Glutamatergic neuron (in vitro differentiated cells): ENCODE measurements around the gene NRG3. TPM values are rescaled to one million over a fixed set of nuclear protein-coding genes. Genes with fewer than 3 reads are reported as not detected.

Source experiments
- DNase-seq: peaks from one replicate; pipeline ENCODE4 v3.0.0; 2022
- H3K27ac Mint-ChIP-seq: one replicate; pipeline ENCODE4 v1.8.0; 2020; ENCODE audit warnings: mild to moderate bottlenecking, mixed read lengths, inconsistent platforms; ENCODE audit not compliant: unreplicated experiment
- H3K27me3 Mint-ChIP-seq: one replicate; pipeline ENCODE4 v1.8.0; 2020; ENCODE audit warnings: mild to moderate bottlenecking, moderate library complexity, mixed read lengths, inconsistent platforms; ENCODE audit not compliant: unreplicated experiment
- H3K36me3 Mint-ChIP-seq: one replicate; pipeline ENCODE4 v1.8.0; 2020; ENCODE audit warnings: mild to moderate bottlenecking, mixed read lengths, inconsistent platforms; ENCODE audit not compliant: unreplicated experiment
- H3K4me1 Mint-ChIP-seq: one replicate; pipeline ENCODE4 v1.8.0; 2020; ENCODE audit warnings: mild to moderate bottlenecking, low read depth, mixed read lengths, inconsistent platforms; ENCODE audit not compliant: unreplicated experiment
- H3K4me3 Mint-ChIP-seq: one replicate; pipeline ENCODE4 v1.8.0; 2020; ENCODE audit warnings: mild to moderate bottlenecking, mixed read lengths, inconsistent platforms; ENCODE audit not compliant: unreplicated experiment
- H3K9me3 Mint-ChIP-seq: one replicate; pipeline ENCODE4 v1.8.0; 2020; ENCODE audit warnings: mild to moderate bottlenecking, moderate library complexity, mixed read lengths, inconsistent platforms; ENCODE audit not compliant: unreplicated experiment
- total RNA-seq: library from RNA; stranded (reverse); fragmentation: NEBNext Ultra II Directional; extraction: Animal tissue kit (Norgen Biotek cat#: 25700); gene quantifications from one replicate; pipeline ENCODE4 v1.2.1, GENCODE V29; 2021; ENCODE audit not compliant: unreplicated experiment
- TF ChIP-seq, protein P1 (sequence below): fragments of 200-600 bp; sonication (generic); IDR thresholded peaks from one replicate; pipeline ENCODE4 v1.5.0; 2021; ENCODE audit not compliant: partially characterized antibody, unreplicated experiment

NRG3 gene
- total RNA-seq, 1 donor from 2014 or later = 3.2 TPM

DNA sequence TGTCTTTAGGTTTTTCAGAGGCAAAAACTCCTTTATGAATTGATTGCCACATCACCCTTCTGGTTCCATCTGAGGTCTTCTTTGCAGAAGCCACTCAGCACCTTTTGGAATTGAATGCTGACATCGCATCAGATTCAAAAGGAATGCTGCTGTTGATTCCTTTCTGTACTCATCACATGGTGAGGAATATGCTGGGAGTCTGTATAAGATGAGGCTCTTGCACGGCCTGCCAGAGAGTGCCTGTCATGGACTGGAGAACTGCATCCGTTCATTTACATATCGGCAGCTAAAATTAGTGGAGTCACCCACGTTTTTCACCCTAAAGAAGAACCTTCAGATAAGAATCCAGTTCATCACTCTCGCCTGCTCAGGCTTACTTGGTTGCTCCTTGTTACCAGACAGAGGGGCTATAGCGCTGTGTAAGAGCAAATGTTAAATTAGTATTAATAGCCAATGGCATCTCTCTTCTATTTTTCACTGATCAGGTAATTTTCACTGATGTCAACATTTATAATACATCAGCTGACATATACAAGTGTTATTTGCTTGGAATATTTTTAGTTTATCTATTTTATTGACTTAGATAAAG lies 14.3 kb downstream of the NRG3 start:
- no peaks in the 10 kb centered on the region for H3K4me1 Mint-ChIP-seq
- peaks cover 2% of the 10 kb centered on the region for H3K9me3 Mint-ChIP-seq
- no peaks in the 10 kb centered on the region for H3K27me3 Mint-ChIP-seq
- no peaks in the 10 kb centered on the region for H3K36me3 Mint-ChIP-seq
- H3K27ac Mint-ChIP-seq = no peak overlapping the region
- no peak overlapping the region for H3K4me3 Mint-ChIP-seq
- no peak for DNase-seq
- TF ChIP-seq, protein P1, sequence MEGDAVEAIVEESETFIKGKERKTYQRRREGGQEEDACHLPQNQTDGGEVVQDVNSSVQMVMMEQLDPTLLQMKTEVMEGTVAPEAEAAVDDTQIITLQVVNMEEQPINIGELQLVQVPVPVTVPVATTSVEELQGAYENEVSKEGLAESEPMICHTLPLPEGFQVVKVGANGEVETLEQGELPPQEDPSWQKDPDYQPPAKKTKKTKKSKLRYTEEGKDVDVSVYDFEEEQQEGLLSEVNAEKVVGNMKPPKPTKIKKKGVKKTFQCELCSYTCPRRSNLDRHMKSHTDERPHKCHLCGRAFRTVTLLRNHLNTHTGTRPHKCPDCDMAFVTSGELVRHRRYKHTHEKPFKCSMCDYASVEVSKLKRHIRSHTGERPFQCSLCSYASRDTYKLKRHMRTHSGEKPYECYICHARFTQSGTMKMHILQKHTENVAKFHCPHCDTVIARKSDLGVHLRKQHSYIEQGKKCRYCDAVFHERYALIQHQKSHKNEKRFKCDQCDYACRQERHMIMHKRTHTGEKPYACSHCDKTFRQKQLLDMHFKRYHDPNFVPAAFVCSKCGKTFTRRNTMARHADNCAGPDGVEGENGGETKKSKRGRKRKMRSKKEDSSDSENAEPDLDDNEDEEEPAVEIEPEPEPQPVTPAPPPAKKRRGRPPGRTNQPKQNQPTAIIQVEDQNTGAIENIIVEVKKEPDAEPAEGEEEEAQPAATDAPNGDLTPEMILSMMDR = no peak

- H3K4me1 Mint-ChIP-seq = no peaks in the 10 kb centered on the region
- no peak for DNase-seq
- no peak overlapping the region for H3K4me3 Mint-ChIP-seq
- no peak overlapping the region for H3K27ac Mint-ChIP-seq
- peaks cover 5% of the 10 kb centered on the region for H3K9me3 Mint-ChIP-seq
- no peaks in the 10 kb centered on the region for H3K27me3 Mint-ChIP-seq
- TF ChIP-seq, protein P1 = no peak
- H3K36me3 Mint-ChIP-seq = no peaks in the 10 kb centered on the region
These were observed 19.6 kb downstream of the NRG3 start for GRCh38 chr10:81894616-81895015.

GRCh38 chr10:81898518-81898917 lies 23.5 kb downstream of the NRG3 start:
- TF ChIP-seq, protein P1 = no peak

DNA sequence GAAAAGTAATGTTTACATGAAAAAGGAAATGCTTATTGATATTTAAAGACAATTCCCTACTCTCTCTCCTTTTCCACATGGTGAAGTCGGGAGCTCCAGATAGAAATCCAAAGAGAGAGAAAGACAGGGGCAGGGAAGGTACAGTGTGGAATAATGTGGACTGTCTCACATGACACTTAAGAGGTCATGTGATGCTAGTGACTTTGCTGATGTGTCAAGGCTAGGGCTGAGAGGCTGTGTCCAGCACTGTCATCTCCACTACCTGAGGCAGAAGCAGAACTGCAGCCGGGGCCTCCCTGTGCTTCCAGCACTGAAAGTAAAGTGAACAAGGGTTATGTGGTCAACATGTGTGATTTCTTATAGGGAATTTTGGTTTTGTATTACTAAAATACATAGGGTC lies 26.0 kb downstream of the NRG3 start:
- TF ChIP-seq, protein P1 = no peak
- Mint-ChIP-seq H3K9me3 (no peaks in the 10 kb centered on the region), H3K27me3 (no peaks in the 10 kb centered on the region), H3K36me3 (no peaks in the 10 kb centered on the region), H3K27ac (no peak overlapping the region), H3K4me3 (no peak overlapping the region), H3K4me1 (peaks cover 2% of the 10 kb centered on the region)
- DNase-seq = no peak

More at GRCh38 chr10:81898518-81898917, 23.5 kb downstream of the NRG3 start:
- H3K36me3 Mint-ChIP-seq = no peaks in the 10 kb centered on the region
- no peak overlapping the region for H3K27ac Mint-ChIP-seq
- H3K4me1 Mint-ChIP-seq = no peaks in the 10 kb centered on the region
- H3K9me3 Mint-ChIP-seq = peaks cover 3% of the 10 kb centered on the region
- no peak for DNase-seq
- H3K4me3 Mint-ChIP-seq = no peak overlapping the region
- no peaks in the 10 kb centered on the region for H3K27me3 Mint-ChIP-seq

GRCh38 chr10:81903472-81903871 lies 28.5 kb downstream of the NRG3 start:
- Mint-ChIP-seq H3K27ac (no peak overlapping the region), H3K36me3 (no peaks in the 10 kb centered on the region), H3K27me3 (no peaks in the 10 kb centered on the region), H3K4me1 (peaks cover 2% of the 10 kb centered on the region), H3K4me3 (no peak overlapping the region), H3K9me3 (no peaks in the 10 kb centered on the region)
- TF ChIP-seq, protein P1 = no peak
- no peak for DNase-seq
